ENCODE measurements around the gene NKTR. TPM values are rescaled to one million over a fixed set of nuclear protein-coding genes. Genes with fewer than 3 reads are reported as not detected.

NKTR gene
- total RNA-seq, 6 donors from 2014 or later, result 53.7 to 231 (median 103) TPM

- WGBS, 2 donors, result 70 to 71% methylated on average over 4 to 7 of the region's 7 CpGs
- ATAC-seq (ENCODE audit: low FRiP score in 2 of 2), result no peak
These were observed 66.6 kb downstream of the NKTR start for GRCh38 chr3:42667096-42667522.

GRCh38 chr3:42667523-42668412 lies 67.3 kb downstream of the NKTR start:
- WGBS, 2 donors, result 40 to 53% methylated on average over 8 of the region's 8 CpGs
- TF ChIP-seq POLR2AphosphoS5 (IDR thresholded peaks at IDR 0.05) (no peak), EP300 (IDR thresholded peaks at IDR 0.05) (no peak), POLR2A (IDR thresholded peaks at IDR 0.05) (peak in 1 of 4 donors; percentile 11), CTCF (IDR thresholded peaks at IDR 0.05) (no peak)
- Histone ChIP-seq H3K36me3 (no peaks in the 10 kb centered on the region), H3K27me3 (no peaks in the 10 kb centered on the region), H3K4me1 (peaks cover 0 to 6% (median 3%) of the 10 kb centered on the region in 4 donors), H3K4me3 (no peak overlapping the region), H3K9me3 (no peaks in the 10 kb centered on the region), H3K27ac (no peak overlapping the region)
- no peak for ATAC-seq (ENCODE audit: low FRiP score in 2 of 2)
- DNase-seq, result peak in 1 of 2 donors; percentile 9

More at GRCh38 chr3:42667096-42667522, 66.6 kb downstream of the NKTR start:
- Histone ChIP-seq H3K27ac (no peak overlapping the region), H3K9me3 (no peaks in the 10 kb centered on the region), H3K27me3 (no peaks in the 10 kb centered on the region), H3K4me3 (no peak overlapping the region), H3K36me3 (no peaks in the 10 kb centered on the region), H3K4me1 (peaks cover 0 to 6% (median 3%) of the 10 kb centered on the region in 4 donors)
- DNase-seq, result peak in 1 of 2 donors; percentile 15
- TF ChIP-seq CTCF (IDR thresholded peaks at IDR 0.05) (no peak), EP300 (IDR thresholded peaks at IDR 0.05) (no peak), POLR2A (IDR thresholded peaks at IDR 0.05) (no peak), POLR2AphosphoS5 (IDR thresholded peaks at IDR 0.05) (no peak)

- H3K27me3 ChIP-seq, result no peaks in the 10 kb centered on the region
- no peak overlapping the region for H3K27ac ChIP-seq
- ATAC-seq (ENCODE audit: low FRiP score in 2 of 2) (no peak), DNase-seq (no peak)
- H3K4me3 ChIP-seq, result no peak overlapping the region
- TF ChIP-seq POLR2AphosphoS5 (IDR thresholded peaks at IDR 0.05) (no peak), EP300 (IDR thresholded peaks at IDR 0.05) (no peak), CTCF (IDR thresholded peaks at IDR 0.05) (no peak), POLR2A (IDR thresholded peaks at IDR 0.05) (no peak)
- H3K9me3 ChIP-seq, result no peaks in the 10 kb centered on the region
- H3K36me3 ChIP-seq, result no peaks in the 10 kb centered on the region
- peaks cover 0 to 6% (median 3%) of the 10 kb centered on the region in 4 donors for H3K4me1 ChIP-seq
- 91 to 96% methylated on average over 2 of the region's 2 CpGs for WGBS, 2 donors
These were observed 67.9 kb downstream of the NKTR start for GRCh38 chr3:42668413-42668760.

- Histone ChIP-seq H3K9me3 (no peaks in the 10 kb centered on the region), H3K27me3 (no peaks in the 10 kb centered on the region), H3K4me1 (peaks cover 0 to 6% (median 3%) of the 10 kb centered on the region in 4 donors), H3K36me3 (no peaks in the 10 kb centered on the region), H3K4me3 (no peak overlapping the region), H3K27ac (no peak overlapping the region)
- no peak for ATAC-seq (ENCODE audit: low FRiP score in 2 of 2)
- TF ChIP-seq EP300 (IDR thresholded peaks at IDR 0.05) (no peak), CTCF (IDR thresholded peaks at IDR 0.05) (no peak), POLR2A (IDR thresholded peaks at IDR 0.05) (no peak), POLR2AphosphoS5 (IDR thresholded peaks at IDR 0.05) (peak in 1 of 2 donors; percentile 23)
- no peak for DNase-seq
- 68 to 79% methylated on average over 4 of the region's 4 CpGs for WGBS, 2 donors
These were observed 68.3 kb downstream of the NKTR start for GRCh38 chr3:42668793-42669217.

All from upper lobe of left lung (tissue), 6 donors.